ENCODE measurements around the gene AURKA. TPM values are rescaled to one million over a fixed set of nuclear protein-coding genes. Genes with fewer than 3 reads are reported as not detected.

The AURKA gene
- total RNA-seq, 1 experiment from 2014 or later: 92.0 TPM

GRCh38 chr20:56372850-56373249, 19.2 kb downstream of the AURKA start:
- Histone ChIP-seq H3K4me1 (replicated peaks; ENCODE audit: insufficient read depth) (no peaks in the 10 kb centered on the region), H3F3A (ENCODE audit: insufficient read depth, low read depth) (peaks cover 20% of the 10 kb centered on the region; the same call in 1 of the 2 replicates), H3K27me3 (ENCODE audit: insufficient read depth, low read depth) (no peaks in the 10 kb centered on the region), H2AFZ (no peak overlapping the region), H3K4me3 (no peak overlapping the region), H4K20me1 (ENCODE audit: insufficient read depth) (peaks cover 9% of the 10 kb centered on the region; the same call in 1 of the 2 replicates), H3K9me2 (ENCODE audit: insufficient read depth) (no peaks in the 10 kb centered on the region), H3K27ac (no peak overlapping the region), H3K9me3 (ENCODE audit: insufficient read depth, low read depth) (peaks cover 3% of the 10 kb centered on the region; the same call in 1 of the 2 replicates), H3K79me2 (ENCODE audit: low read depth) (peaks cover 32% of the 10 kb centered on the region), H3K36me3 (ENCODE audit: low read depth) (peaks cover 67% of the 10 kb centered on the region), H3K4me2 (no peak overlapping the region)
- no peak for DNase-seq
- ChIA-PET CTCF (no interaction called here), POLR2A (ENCODE audit: unreplicated experiment) (no interaction called here)
- intact Hi-C loops (cut with micrococcal nuclease; ENCODE audit: unreplicated experiment): no loop called here
- TF ChIP-seq EZH2 (IDR thresholded peaks at IDR 0.05; ENCODE audit: low read depth): no peak
- no peak for TF ChIP-seq CTCF (conservative IDR thresholded peaks at IDR 0.05)
- no TSS peak for BruUV-seq (replicated peaks)

GRCh38 chr20:56371977-56372376, 20.0 kb downstream of the AURKA start:
- TF ChIP-seq CTCF (conservative IDR thresholded peaks at IDR 0.05) (no peak), EZH2 (IDR thresholded peaks at IDR 0.05; ENCODE audit: low read depth) (no peak)

GRCh38 chr20:56369179-56369578, 22.8 kb downstream of the AURKA start:
- H3K4me1 ChIP-seq (replicated peaks; ENCODE audit: insufficient read depth): no peaks in the 10 kb centered on the region
- no peak overlapping the region for H3K4me3 ChIP-seq
- H3K9me2 ChIP-seq (ENCODE audit: insufficient read depth): no peaks in the 10 kb centered on the region
- peaks cover 36% of the 10 kb centered on the region for H3K36me3 ChIP-seq (ENCODE audit: low read depth)
- no peaks in the 10 kb centered on the region for H4K20me1 ChIP-seq (ENCODE audit: insufficient read depth)
- intact Hi-C loops (cut with micrococcal nuclease; ENCODE audit: unreplicated experiment): no loop called here
- H3K27me3 ChIP-seq (ENCODE audit: insufficient read depth, low read depth): no peaks in the 10 kb centered on the region
- BruUV-seq (replicated peaks): no TSS peak
- H3F3A ChIP-seq (ENCODE audit: insufficient read depth, low read depth): peaks cover 10% of the 10 kb centered on the region; the same call in 1 of the 2 replicates
- peaks cover 3% of the 10 kb centered on the region; the same call in 1 of the 2 replicates for H3K9me3 ChIP-seq (ENCODE audit: insufficient read depth, low read depth)
- no peak overlapping the region for H2AFZ ChIP-seq
- TF ChIP-seq CTCF (conservative IDR thresholded peaks at IDR 0.05) (no peak), EZH2 (IDR thresholded peaks at IDR 0.05; ENCODE audit: low read depth) (no peak)
- H3K27ac ChIP-seq: no peak overlapping the region
- ChIA-PET CTCF (no interaction called here), POLR2A (ENCODE audit: unreplicated experiment) (no interaction called here)
- peaks cover 9% of the 10 kb centered on the region; the same call in 1 of the 2 replicates for H3K79me2 ChIP-seq (ENCODE audit: low read depth)
- no peak for DNase-seq
- H3K4me2 ChIP-seq: no peak overlapping the region

More at GRCh38 chr20:56371977-56372376, 20.0 kb downstream of the AURKA start:
- BruUV-seq (replicated peaks): no TSS peak
- no peak overlapping the region for H3K27ac ChIP-seq
- DNase-seq: no peak
- CTCF ChIA-PET: no interaction called here
- H3K4me3 ChIP-seq: no peak overlapping the region
- intact Hi-C loops (cut with micrococcal nuclease; ENCODE audit: unreplicated experiment): no loop called here
- peaks cover 9% of the 10 kb centered on the region; the same call in 1 of the 2 replicates for H4K20me1 ChIP-seq (ENCODE audit: insufficient read depth)
- POLR2A ChIA-PET (ENCODE audit: unreplicated experiment): no interaction called here
- H3K4me1 ChIP-seq (replicated peaks; ENCODE audit: insufficient read depth): no peaks in the 10 kb centered on the region
- H3K27me3 ChIP-seq (ENCODE audit: insufficient read depth, low read depth): no peaks in the 10 kb centered on the region
- H3F3A ChIP-seq (ENCODE audit: insufficient read depth, low read depth): peaks cover 20% of the 10 kb centered on the region; the same call in 1 of the 2 replicates
- no peak overlapping the region for H2AFZ ChIP-seq
- no peak overlapping the region for H3K4me2 ChIP-seq
- peaks cover 26% of the 10 kb centered on the region for H3K79me2 ChIP-seq (ENCODE audit: low read depth)
- no peaks in the 10 kb centered on the region for H3K9me2 ChIP-seq (ENCODE audit: insufficient read depth)
- peaks cover 58% of the 10 kb centered on the region for H3K36me3 ChIP-seq (ENCODE audit: low read depth)
- peaks cover 3% of the 10 kb centered on the region; the same call in 1 of the 2 replicates for H3K9me3 ChIP-seq (ENCODE audit: insufficient read depth, low read depth)
